ENCODE results near the gene MED29. TPM values are rescaled to one million over a fixed set of nuclear protein-coding genes. Genes with fewer than 3 reads are reported as not detected.

Gene MED29
- total RNA-seq, 1 donor from 2014 or later: 28.2 TPM

DNA sequence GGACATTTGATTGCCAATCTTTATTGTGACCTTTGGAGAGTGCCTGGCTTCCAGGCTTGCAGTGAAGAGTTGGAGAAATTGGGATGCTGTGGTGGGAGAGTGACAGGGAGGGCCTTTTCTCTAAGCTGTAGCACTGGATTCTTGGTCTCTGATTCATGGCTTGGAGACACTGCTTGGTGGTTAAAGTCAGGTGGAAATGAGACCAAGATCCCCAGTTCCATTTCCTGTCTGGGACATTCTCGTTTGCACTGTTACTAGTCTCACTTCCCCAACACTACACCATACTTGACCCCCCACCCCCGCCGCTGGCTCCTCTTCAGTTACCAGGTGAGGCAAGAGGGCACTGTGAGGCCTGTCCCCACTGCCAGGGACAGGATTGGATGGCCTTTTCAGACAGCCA is 57.1 kb downstream of the MED29 start:
- H3K27me3 ChIP-seq: no peaks in the 10 kb centered on the region
- no peak overlapping the region for H3K9ac ChIP-seq
- H3K4me1 ChIP-seq: peaks cover 5% of the 10 kb centered on the region
- no peak overlapping the region for H3K4me3 ChIP-seq
- Mint-ChIP-seq H3K27ac (no peak overlapping the region), H3K4me3 (peak overlapping the region; percentile 55), H3K4me1 (peaks cover 22% of the 10 kb centered on the region), H3K9me3 (no peaks in the 10 kb centered on the region), H3K27me3 (ENCODE audit: insufficient read depth, low read depth) (peaks cover 3% of the 10 kb centered on the region), H3K36me3 (peaks cover 25% of the 10 kb centered on the region)
- H2AFZ ChIP-seq (replicated peaks): no peak overlapping the region
- TF ChIP-seq, protein P1, sequence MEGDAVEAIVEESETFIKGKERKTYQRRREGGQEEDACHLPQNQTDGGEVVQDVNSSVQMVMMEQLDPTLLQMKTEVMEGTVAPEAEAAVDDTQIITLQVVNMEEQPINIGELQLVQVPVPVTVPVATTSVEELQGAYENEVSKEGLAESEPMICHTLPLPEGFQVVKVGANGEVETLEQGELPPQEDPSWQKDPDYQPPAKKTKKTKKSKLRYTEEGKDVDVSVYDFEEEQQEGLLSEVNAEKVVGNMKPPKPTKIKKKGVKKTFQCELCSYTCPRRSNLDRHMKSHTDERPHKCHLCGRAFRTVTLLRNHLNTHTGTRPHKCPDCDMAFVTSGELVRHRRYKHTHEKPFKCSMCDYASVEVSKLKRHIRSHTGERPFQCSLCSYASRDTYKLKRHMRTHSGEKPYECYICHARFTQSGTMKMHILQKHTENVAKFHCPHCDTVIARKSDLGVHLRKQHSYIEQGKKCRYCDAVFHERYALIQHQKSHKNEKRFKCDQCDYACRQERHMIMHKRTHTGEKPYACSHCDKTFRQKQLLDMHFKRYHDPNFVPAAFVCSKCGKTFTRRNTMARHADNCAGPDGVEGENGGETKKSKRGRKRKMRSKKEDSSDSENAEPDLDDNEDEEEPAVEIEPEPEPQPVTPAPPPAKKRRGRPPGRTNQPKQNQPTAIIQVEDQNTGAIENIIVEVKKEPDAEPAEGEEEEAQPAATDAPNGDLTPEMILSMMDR (IDR thresholded peaks at IDR 0.05): no peak
- TF ChIP-seq EZH2 (IDR thresholded peaks at IDR 0.05) (no peak), EZH2phosphoT487 (IDR thresholded peaks at IDR 0.05) (no peak)
- no peaks in the 10 kb centered on the region for H3K36me3 ChIP-seq
- peaks cover 90% of the 10 kb centered on the region for H3K79me2 ChIP-seq (ENCODE audit: low read depth)
- DNase-seq (ENCODE audit: low spot score): no peak
- H3F3A ChIP-seq (ENCODE audit: low read depth): peaks cover 8% of the 10 kb centered on the region
- no peaks in the 10 kb centered on the region for H3K9me3 ChIP-seq (ENCODE audit: low read depth)
- peaks cover 31% of the 10 kb centered on the region for H4K20me1 ChIP-seq (ENCODE audit: low read depth)
- H3K27ac ChIP-seq: no peak overlapping the region
- H3K4me2 ChIP-seq: no peak overlapping the region

DNA sequence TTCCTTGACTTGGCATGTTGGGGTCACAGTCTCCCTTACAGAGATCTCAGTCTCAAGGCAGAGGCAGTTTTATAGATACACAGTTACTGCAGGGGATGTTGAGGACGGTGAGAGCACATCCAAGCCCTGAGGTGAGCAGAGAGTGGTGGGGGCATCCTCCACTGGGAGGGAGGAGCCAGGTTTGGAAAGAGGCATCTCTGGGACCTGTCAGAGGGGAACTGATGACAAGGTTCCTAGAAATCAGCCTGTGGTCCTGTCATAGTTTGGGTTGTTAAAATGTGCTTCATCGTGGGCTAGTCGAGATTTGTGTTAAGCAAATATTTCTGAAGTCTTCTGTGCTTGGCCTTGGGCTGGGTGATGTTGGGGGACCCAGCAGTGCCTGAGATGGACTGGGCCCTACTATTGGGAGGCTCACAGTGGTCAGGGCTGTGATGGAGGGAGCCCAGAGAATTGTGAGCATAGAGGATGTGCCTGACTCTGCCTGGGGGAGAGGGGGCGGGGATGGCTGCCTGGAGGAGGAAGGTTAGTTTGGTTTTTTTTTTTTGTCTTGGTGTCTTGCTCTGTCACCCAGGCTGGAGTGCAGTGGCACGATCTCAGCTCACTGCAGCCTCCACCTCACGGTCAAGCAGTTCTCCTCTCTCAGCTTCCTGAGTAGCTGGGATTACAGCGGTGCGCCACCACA is 58.1 kb downstream of the MED29 start:
- Histone ChIP-seq H3K9ac (no peak overlapping the region), H3K4me2 (no peak overlapping the region), H3F3A (ENCODE audit: low read depth) (peaks cover 4% of the 10 kb centered on the region), H3K4me1 (peaks cover 5% of the 10 kb centered on the region), H3K4me3 (no peak overlapping the region), H3K27ac (no peak overlapping the region), H3K27me3 (no peaks in the 10 kb centered on the region), H3K9me3 (ENCODE audit: low read depth) (no peaks in the 10 kb centered on the region), H2AFZ (replicated peaks) (no peak overlapping the region), H3K36me3 (no peaks in the 10 kb centered on the region), H4K20me1 (ENCODE audit: low read depth) (peaks cover 31% of the 10 kb centered on the region), H3K79me2 (ENCODE audit: low read depth) (peaks cover 96% of the 10 kb centered on the region)
- Mint-ChIP-seq H3K4me1 (peaks cover 22% of the 10 kb centered on the region), H3K36me3 (peaks cover 27% of the 10 kb centered on the region), H3K9me3 (no peaks in the 10 kb centered on the region), H3K27me3 (ENCODE audit: insufficient read depth, low read depth) (peaks cover 3% of the 10 kb centered on the region), H3K4me3 (no peak overlapping the region), H3K27ac (peak overlapping the region; percentile 62)
- TF ChIP-seq, protein P1 (IDR thresholded peaks at IDR 0.05): no peak
- no peak for TF ChIP-seq EZH2 (IDR thresholded peaks at IDR 0.05)
- TF ChIP-seq EZH2phosphoT487 (IDR thresholded peaks at IDR 0.05): no peak
- DNase-seq (ENCODE audit: low spot score): no peak

Small RNAs within 50 kb of the gene (microRNA-seq; reads per million reads assigned to microRNA genes)
- not detected for gene MIR4530

Small RNAs within 50 kb of the gene (small RNA-seq; reads per million reads assigned to genes)
- not detected for gene AC011445.2
- gene MIR4530: not detected
- gene RN7SL566P: not detected

Other genes with a start within 250 kb of the MED29 start
- 1.0 and 1.9 TPM in 2 replicates for gene NCCRP1, start 194.4 kb upstream of the MED29 start, total RNA-seq (ENCODE audit: low replicate concordance)
- gene SYCN, start 187.1 kb upstream of the MED29 start, total RNA-seq (ENCODE audit: low replicate concordance): not detected in 2 replicates
- not detected in 2 replicates for gene IFNL3, start 146.4 kb upstream of the MED29 start, total RNA-seq (ENCODE audit: low replicate concordance)
- not detected in 2 replicates for gene IFNL4, start 142.5 kb upstream of the MED29 start, total RNA-seq (ENCODE audit: low replicate concordance)
- gene IFNL2, start 123.0 kb upstream of the MED29 start, total RNA-seq (ENCODE audit: low replicate concordance): not detected in 2 replicates
- not detected in 2 replicates for gene IFNL1, start 95.0 kb upstream of the MED29 start, total RNA-seq (ENCODE audit: low replicate concordance)
- 0.17 and 4.3 TPM in 2 replicates for gene LRFN1, start 70.5 kb upstream of the MED29 start, total RNA-seq (ENCODE audit: low replicate concordance)
- 0.43 TPM in 1 of 2 replicates, not detected in the other for gene GMFG, start 55.3 kb upstream of the MED29 start, total RNA-seq (ENCODE audit: low replicate concordance)
- 32.8 and 105 TPM in 2 replicates for gene SAMD4B, start 49.0 kb upstream of the MED29 start, total RNA-seq (ENCODE audit: low replicate concordance)
- 15.6 and 29.1 TPM in 2 replicates for gene PAF1, start 272 bp upstream of the MED29 start, total RNA-seq (ENCODE audit: low replicate concordance)
- gene ZFP36, start 15.5 kb downstream of the MED29 start, total RNA-seq (ENCODE audit: low replicate concordance): 1.2 TPM in 1 of 2 replicates, not detected in the other
- gene PLEKHG2, start 21.3 kb downstream of the MED29 start, total RNA-seq (ENCODE audit: low replicate concordance): 10.7 and 46.9 TPM in 2 replicates
- gene RPS16, start 44.6 kb downstream of the MED29 start, total RNA-seq (ENCODE audit: low replicate concordance): 94.8 and 268 TPM in 2 replicates
- 48.5 and 84.3 TPM in 2 replicates for gene SUPT5H, start 54.2 kb downstream of the MED29 start, total RNA-seq (ENCODE audit: low replicate concordance)
- gene TIMM50, start 89.5 kb downstream of the MED29 start, total RNA-seq (ENCODE audit: low replicate concordance): 39.9 and 79.3 TPM in 2 replicates
- gene DLL3, start 107.6 kb downstream of the MED29 start, total RNA-seq (ENCODE audit: low replicate concordance): 0.37 and 2.8 TPM in 2 replicates
- gene SELENOV, start 123.8 kb downstream of the MED29 start, total RNA-seq (ENCODE audit: low replicate concordance): 0.73 and 6.2 TPM in 2 replicates
- 10.1 and 11.1 TPM in 2 replicates for gene EID2B, start 141.5 kb downstream of the MED29 start, total RNA-seq (ENCODE audit: low replicate concordance)
- 20.0 and 23.5 TPM in 2 replicates for gene EID2, start 148.8 kb downstream of the MED29 start, total RNA-seq (ENCODE audit: low replicate concordance)
- not detected in 2 replicates for gene LGALS13, start 211.1 kb downstream of the MED29 start, total RNA-seq (ENCODE audit: low replicate concordance)